SKM-1 (cell line): Measurements from ENCODE around the gene DDC.
"Not testable (repeated sequence)": the region's sequence is repeated elsewhere in the genome, so short reads cannot be mapped to it uniquely, and the experiment has no call there.

Experiments used
- DNase-seq: peaks from one replicate; lab custom pipeline; 2025; ENCODE audit not compliant: unreplicated experiment; lab: John Stamatoyannopoulos, UW

The DDC gene

GRCh38 chr7:50529093-50529862 lies 35.9 kb downstream of the DDC start:
- DNase-seq: no peak

- no peak for DNase-seq
These were observed 36.7 kb downstream of the DDC start for GRCh38 chr7:50528266-50529092.

- DNase-seq: not testable (repeated sequence)
These were observed 45.9 kb downstream of the DDC start for GRCh38 chr7:50519350-50519749.

- no peak for DNase-seq
These were observed 51.9 kb downstream of the DDC start for GRCh38 chr7:50513166-50513871.

- DNase-seq: no peak
These were observed 52.8 kb downstream of the DDC start for GRCh38 chr7:50512384-50512783.

- DNase-seq: no peak
These were observed 55.7 kb downstream of the DDC start for GRCh38 chr7:50509459-50509858.

- DNase-seq: no peak
These were observed 56.7 kb downstream of the DDC start for GRCh38 chr7:50508471-50508943.

- no peak for DNase-seq
These were observed 57.2 kb downstream of the DDC start for GRCh38 chr7:50507898-50508470.

GRCh38 chr7:50505553-50506210 lies 59.5 kb downstream of the DDC start:
- DNase-seq: no peak

GRCh38 chr7:50504646-50505546 lies 60.3 kb downstream of the DDC start:
- DNase-seq: no peak

- DNase-seq: no peak
These were observed 62.3 kb downstream of the DDC start for GRCh38 chr7:50502947-50503346.

- DNase-seq: no peak
These were observed 63.1 kb downstream of the DDC start for GRCh38 chr7:50502001-50502684.

- DNase-seq: no peak
These were observed 66.1 kb downstream of the DDC start for GRCh38 chr7:50499092-50499491.

GRCh38 chr7:50497968-50498367 lies 67.2 kb downstream of the DDC start:
- no peak for DNase-seq

GRCh38 chr7:50497068-50497642 lies 68.0 kb downstream of the DDC start:
- no peak for DNase-seq

GRCh38 chr7:50496569-50496968 lies 68.6 kb downstream of the DDC start:
- no peak for DNase-seq

GRCh38 chr7:50495746-50496145 lies 69.5 kb downstream of the DDC start:
- DNase-seq: no peak

- DNase-seq: no peak
These were observed 72.3 kb downstream of the DDC start for GRCh38 chr7:50492770-50493519.
